IMR-90 (cell line): Measurements from ENCODE around the gene FSTL3. TPM values are rescaled to one million over a fixed set of nuclear protein-coding genes. Genes with fewer than 3 reads are reported as not detected.

Source experiments
- ATAC-seq: fragments of 200-7000 bp; cut with Tn5 transposase; 2 replicates; pipeline ENCODE4 v1.9.1; 2020; ENCODE audit warnings: low read depth, mild to moderate bottlenecking, moderate library complexity
- BruUV-seq: library from RNA; stranded (reverse); fragments of 400-500 nt; replicated peaks from 2 replicates; lab custom pipeline; 2021; lab: Mats Ljungman, UMichigan
- CTCF ChIA-PET: fragments of 300-600 bp; formaldehyde crosslinking; extraction: SDS; loops from one replicate; lab custom pipeline; 2021; ENCODE audit warnings: antibody characterized with exemption; lab: Yijun Ruan, JAX
- POLR2A ChIA-PET: fragments of 300-600 bp; sonication (Branson Sonifier 250); formaldehyde crosslinking; loops from one replicate; lab custom pipeline; 2022; ENCODE audit warnings: antibody characterized with exemption; ENCODE audit not compliant: unreplicated experiment; lab: Charles Lee
- DNase-seq: peaks from one replicate; pipeline ENCODE4 v3.0.0; 2013
- H2AFZ ChIP-seq: replicated peaks from 2 replicates; pipeline ENCODE3; 2013; ENCODE audit warnings: low read length, mild to moderate bottlenecking; ENCODE audit not compliant: poor library complexity
- H2AK5ac ChIP-seq: 2 replicates; pipeline ENCODE4 v1.6.1; 2013; ENCODE audit warnings: low read depth, low read length, inconsistent platforms
- H2AK9ac ChIP-seq: replicated peaks from 2 replicates; pipeline ENCODE3; 2013; ENCODE audit warnings: mild to moderate bottlenecking, low read depth, low read length, moderate library complexity; ENCODE audit not compliant: poor library complexity
- H2BK120ac ChIP-seq: 2 replicates; pipeline ENCODE4 v1.6.1; 2013; ENCODE audit warnings: low read depth, low read length, inconsistent platforms
- H2BK15ac ChIP-seq: 3 replicates; pipeline ENCODE4 v1.6.1; 2013; ENCODE audit warnings: low read depth, low read length, inconsistent platforms
- H2BK20ac ChIP-seq: 2 replicates; pipeline ENCODE4 v1.6.1; 2013; ENCODE audit warnings: low read depth, mild to moderate bottlenecking, inconsistent platforms, low read length, moderate library complexity
- H2BK5ac ChIP-seq: 2 replicates; pipeline ENCODE4 v1.6.1; 2013; ENCODE audit warnings: mild to moderate bottlenecking, low read depth, low read length, inconsistent platforms; ENCODE audit not compliant: poor library complexity, severe bottlenecking
- H3K14ac ChIP-seq: replicated peaks from 2 replicates; pipeline ENCODE4 v1.6.1; 2013; ENCODE audit warnings: low read depth, low read length, inconsistent platforms
- H3K18ac ChIP-seq: 2 replicates; pipeline ENCODE4 v1.6.1; 2013; ENCODE audit warnings: low read depth, low read length, control low read depth
- H3K23ac ChIP-seq: 2 replicates; pipeline ENCODE4 v1.6.1; 2013; ENCODE audit warnings: low read depth, low read length, inconsistent platforms
- H3K27ac ChIP-seq: 2 replicates; pipeline ENCODE4 v1.5.1; 2013; ENCODE audit warnings: mild to moderate bottlenecking, control low read depth, low read length; ENCODE audit not compliant: insufficient read depth
- H3K27me3 ChIP-seq: 2 replicates; pipeline ENCODE4 v1.6.1; 2013; ENCODE audit warnings: low read length; ENCODE audit not compliant: control insufficient read depth, insufficient read depth
- H3K36me3 ChIP-seq: 2 replicates; pipeline ENCODE4 v1.6.1; 2013; ENCODE audit warnings: low read length, mixed read lengths; ENCODE audit not compliant: control insufficient read depth, insufficient read depth
- H3K4ac ChIP-seq: 2 replicates; pipeline ENCODE4 v1.6.1; 2013; ENCODE audit warnings: low read depth, low read length, inconsistent platforms
- H3K4me1 ChIP-seq: 2 replicates; pipeline ENCODE4 v1.6.1; 2013; ENCODE audit warnings: low read length, mixed read lengths; ENCODE audit not compliant: control insufficient read depth, insufficient read depth
- H3K4me2 ChIP-seq: 2 replicates; pipeline ENCODE4 v1.6.1; 2013; ENCODE audit warnings: low read depth, mild to moderate bottlenecking, control low read depth, low read length, moderate library complexity
- H3K4me3 ChIP-seq: 2 replicates; pipeline ENCODE4 v1.5.1; 2013; ENCODE audit warnings: low read depth, mild to moderate bottlenecking, control low read depth, low read length, moderate library complexity; ENCODE audit not compliant: insufficient read depth
- H3K56ac ChIP-seq: 2 replicates; pipeline ENCODE4 v1.6.1; 2013; ENCODE audit warnings: low read length, inconsistent platforms; ENCODE audit not compliant: insufficient read depth; ENCODE audit errors: extremely low read depth
- H3K79me1 ChIP-seq, 2 experiments: 2 replicates each; pipeline ENCODE4 v1.6.1; 2013; ENCODE audit warnings: low read length in 2 of 2, inconsistent platforms in 1 of 2, low read depth in 1 of 2
- H3K9ac ChIP-seq: 2 replicates; pipeline ENCODE4 v1.6.1; 2013; ENCODE audit warnings: low read depth, low read length, control low read depth
- H3K9me1 ChIP-seq: 2 replicates; pipeline ENCODE4 v1.6.1; 2013; ENCODE audit warnings: low read length, inconsistent platforms; ENCODE audit not compliant: insufficient read depth
- H3K9me3 ChIP-seq: 2 replicates; pipeline ENCODE4 v1.6.1; 2013; ENCODE audit warnings: low read length; ENCODE audit not compliant: control insufficient read depth, insufficient read depth
- H4K20me1 ChIP-seq: 2 replicates; pipeline ENCODE4 v1.6.1; 2013; ENCODE audit warnings: low read length, inconsistent platforms; ENCODE audit not compliant: insufficient read depth
- H4K5ac ChIP-seq: 2 replicates; pipeline ENCODE4 v1.6.1; 2013; ENCODE audit warnings: mild to moderate bottlenecking, low read depth, low read length, control low read depth
- H4K8ac ChIP-seq, 2 experiments: 2 replicates each; pipeline ENCODE4 v1.6.1; 2013; ENCODE audit warnings: low read depth in 2 of 2, low read length in 2 of 2, control low read depth in 1 of 2, inconsistent platforms in 1 of 2
- H4K91ac ChIP-seq: 2 replicates; pipeline ENCODE4 v1.6.1; 2013; ENCODE audit warnings: low read depth, low read length, inconsistent platforms; ENCODE audit not compliant: insufficient read depth
- BHLHE40 ChIP-seq: fragments of 150-350 bp; IDR thresholded peaks from 2 replicates; pipeline ENCODE4 v1.6.1; 2016; ENCODE audit warnings: mild to moderate bottlenecking, low read depth, low read length
- CEBPB ChIP-seq: IDR thresholded peaks from 2 replicates; pipeline ENCODE4 v1.6.1; 2012; ENCODE audit warnings: low read depth, low read length, improper control_type of control experiment
- CHD1 ChIP-seq: IDR thresholded peaks from 2 replicates; pipeline ENCODE4 v1.6.1; 2012; ENCODE audit warnings: low read depth, low read length, improper control_type of control experiment
- FOS ChIP-seq: fragments of 150-350 bp; IDR thresholded peaks from 2 replicates; pipeline ENCODE4 v1.6.1; 2016; ENCODE audit warnings: low read depth, low read length
- MAFK ChIP-seq: IDR thresholded peaks from 2 replicates; pipeline ENCODE4 v1.6.1; 2012; ENCODE audit warnings: low read depth, low read length, improper control_type of control experiment
- MAZ ChIP-seq: IDR thresholded peaks from 2 replicates; pipeline ENCODE4 v1.6.1; 2012; ENCODE audit warnings: low read depth, mild to moderate bottlenecking, low read length, improper control_type of control experiment, moderate library complexity, borderline replicate concordance
- MXI1 ChIP-seq: IDR thresholded peaks from 2 replicates; pipeline ENCODE4 v1.6.1; 2012; ENCODE audit warnings: low read depth, mild to moderate bottlenecking, low read length, moderate library complexity, borderline replicate concordance
- NFE2L2 ChIP-seq: fragments of 150-350 bp; IDR thresholded peaks from 2 replicates; pipeline ENCODE4 v1.6.1; 2016; ENCODE audit warnings: low read depth, mild to moderate bottlenecking, low read length
- POLR2A ChIP-seq: IDR thresholded peaks from 2 replicates; pipeline ENCODE4 v1.6.1; 2012; ENCODE audit warnings: mild to moderate bottlenecking, low read depth, low read length
- RAD21 ChIP-seq: IDR thresholded peaks from 2 replicates; pipeline ENCODE4 v1.6.1; 2012; ENCODE audit warnings: low read length, improper control_type of control experiment
- RCOR1 ChIP-seq: IDR thresholded peaks from 2 replicates; pipeline ENCODE4 v1.6.1; 2012; ENCODE audit warnings: mild to moderate bottlenecking, low read length, improper control_type of control experiment; ENCODE audit not compliant: insufficient replicate concordance
- RFX5 ChIP-seq: IDR thresholded peaks from 2 replicates; pipeline ENCODE4 v1.8.0; 2012; ENCODE audit warnings: low read depth, mild to moderate bottlenecking, low read length, moderate library complexity
- SMC3 ChIP-seq: fragments of 150-350 bp; IDR thresholded peaks from 2 replicates; pipeline ENCODE4 v1.6.1; 2016; ENCODE audit warnings: low read depth, mild to moderate bottlenecking, antibody characterized with exemption, low read length, moderate library complexity
- WGBS, 2 experiments: methylation state at CpG; one replicate each; pipeline versions ENCODE4 v1.1.5 to v1.1.7; 2013; ENCODE audit warnings: missing lambda C conversion rate in 2 of 2; ENCODE audit not compliant: insufficient read length in 1 of 2; ENCODE audit errors: extremely low coverage in 2 of 2; 5-methylcytosine and 5-hydroxymethylcytosine counted together
- dilution Hi-C: fragments of 300-500 bp; cut with HindIII; formaldehyde crosslinking; loops from one replicate; pipeline ENCODE4 v1.14.3; 2018; ENCODE audit warnings: low sequenced_read_pairs; ENCODE audit not compliant: unreplicated experiment
- in situ Hi-C: fragments of 300-500 bp; cut with MboI; formaldehyde crosslinking; loops from 3 replicates; pipeline ENCODE4 v1.14.3; 2019; ENCODE audit warnings: low sequenced_read_pairs, inconsistent platforms, mixed read lengths
- intact Hi-C: fragments of 100-400 bp; cut with micrococcal nuclease; formaldehyde crosslinking; loops from 2 replicates; pipeline ENCODE4 v1.10.0; 2022
- polyA plus RNA-seq, 3 experiments: library from polyadenylated mRNA; depleted of rRNA; stranded (reverse); fragments of >200 nt; gene quantifications; 2 replicates each; pipeline ENCODE4 v1.2.3, GENCODE V29; 2012; ENCODE audit warnings: low replicate concordance in 1 of 3
- total RNA-seq: library from RNA; depleted of rRNA; stranded (reverse); fragments of >200 nt; gene quantifications from 2 replicates; pipeline ENCODE4 v1.2.3, GENCODE V29; 2012
- TF ChIP-seq, protein P1 (sequence below): fragments of 150-350 bp; IDR thresholded peaks from 2 replicates; pipeline ENCODE4 v1.6.1; 2016; ENCODE audit warnings: low read depth, mild to moderate bottlenecking, low read length, moderate library complexity, borderline replicate concordance
- TF ChIP-seq, protein P2 (sequence below): conservative IDR thresholded peaks from 2 replicates; pipeline ENCODE4 v1.5.1; 2012; ENCODE audit warnings: mild to moderate bottlenecking, low read depth, low read length, improper control_type of control experiment
- TF ChIP-seq, protein P3 (sequence below): fragments of 150-350 bp; IDR thresholded peaks from 2 replicates; pipeline ENCODE4 v1.6.1; 2017; ENCODE audit warnings: mild to moderate bottlenecking, antibody characterized with exemption, low read length, low read depth

The FSTL3 gene
- total and polyA plus RNA-seq, 2 of the 4 experiments (the other 2 are of a cell fraction), result 32.3 to 76.9 TPM

DNA sequence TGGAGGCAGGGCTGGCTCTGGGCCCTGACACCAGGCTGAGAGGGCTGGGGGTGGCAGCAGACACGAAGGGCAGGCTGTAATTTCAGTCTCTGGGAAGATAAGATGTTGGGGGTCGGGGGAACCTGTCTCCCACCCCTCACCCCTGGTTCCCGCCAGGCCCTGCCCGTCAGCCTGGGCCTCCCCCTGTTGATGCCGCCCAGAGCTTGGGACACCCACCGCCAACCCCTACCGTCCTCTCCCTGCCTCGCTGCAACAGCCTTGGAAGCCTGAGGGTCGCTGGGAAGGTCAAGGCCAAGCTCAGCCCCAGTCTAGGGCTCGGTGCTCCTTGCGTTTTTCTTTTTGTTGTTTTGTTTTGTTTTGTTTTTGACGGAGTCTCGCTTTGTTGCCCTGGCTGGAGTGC is 47.1 kb downstream of the FSTL3 start:
- peaks cover 2% of the 10 kb centered on the region; the same call in 1 of the 2 replicates for H3K27me3 ChIP-seq
- no peak overlapping the region for H3K4me2 ChIP-seq
- no peak overlapping the region for H4K91ac ChIP-seq
- no peak overlapping the region for H3K56ac ChIP-seq
- no CpG with 5 or more reads among the region's 13 CpGs for WGBS, 2 experiments
- no peak overlapping the region for H4K8ac ChIP-seq
- H3K4me3 ChIP-seq, result no peak overlapping the region
- ChIA-PET CTCF (no interaction called here), POLR2A (no interaction called here)
- H3K18ac ChIP-seq, result no peak overlapping the region
- H3K9me3 ChIP-seq, result no peaks in the 10 kb centered on the region
- in situ Hi-C loops, result no loop called here
- ATAC-seq (no peak), DNase-seq (no peak)
- H3K27ac ChIP-seq, result no peak overlapping the region
- H2BK15ac ChIP-seq, result no peak overlapping the region
- no peak overlapping the region for H2BK120ac ChIP-seq
- H2AK9ac ChIP-seq, result no peak overlapping the region
- peaks cover 4% of the 10 kb centered on the region; the same call in 1 of the 2 replicates for H3K4me1 ChIP-seq
- TF ChIP-seq, protein P1, sequence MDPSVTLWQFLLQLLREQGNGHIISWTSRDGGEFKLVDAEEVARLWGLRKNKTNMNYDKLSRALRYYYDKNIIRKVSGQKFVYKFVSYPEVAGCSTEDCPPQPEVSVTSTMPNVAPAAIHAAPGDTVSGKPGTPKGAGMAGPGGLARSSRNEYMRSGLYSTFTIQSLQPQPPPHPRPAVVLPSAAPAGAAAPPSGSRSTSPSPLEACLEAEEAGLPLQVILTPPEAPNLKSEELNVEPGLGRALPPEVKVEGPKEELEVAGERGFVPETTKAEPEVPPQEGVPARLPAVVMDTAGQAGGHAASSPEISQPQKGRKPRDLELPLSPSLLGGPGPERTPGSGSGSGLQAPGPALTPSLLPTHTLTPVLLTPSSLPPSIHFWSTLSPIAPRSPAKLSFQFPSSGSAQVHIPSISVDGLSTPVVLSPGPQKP, result no peak
- TF ChIP-seq, protein P2, sequence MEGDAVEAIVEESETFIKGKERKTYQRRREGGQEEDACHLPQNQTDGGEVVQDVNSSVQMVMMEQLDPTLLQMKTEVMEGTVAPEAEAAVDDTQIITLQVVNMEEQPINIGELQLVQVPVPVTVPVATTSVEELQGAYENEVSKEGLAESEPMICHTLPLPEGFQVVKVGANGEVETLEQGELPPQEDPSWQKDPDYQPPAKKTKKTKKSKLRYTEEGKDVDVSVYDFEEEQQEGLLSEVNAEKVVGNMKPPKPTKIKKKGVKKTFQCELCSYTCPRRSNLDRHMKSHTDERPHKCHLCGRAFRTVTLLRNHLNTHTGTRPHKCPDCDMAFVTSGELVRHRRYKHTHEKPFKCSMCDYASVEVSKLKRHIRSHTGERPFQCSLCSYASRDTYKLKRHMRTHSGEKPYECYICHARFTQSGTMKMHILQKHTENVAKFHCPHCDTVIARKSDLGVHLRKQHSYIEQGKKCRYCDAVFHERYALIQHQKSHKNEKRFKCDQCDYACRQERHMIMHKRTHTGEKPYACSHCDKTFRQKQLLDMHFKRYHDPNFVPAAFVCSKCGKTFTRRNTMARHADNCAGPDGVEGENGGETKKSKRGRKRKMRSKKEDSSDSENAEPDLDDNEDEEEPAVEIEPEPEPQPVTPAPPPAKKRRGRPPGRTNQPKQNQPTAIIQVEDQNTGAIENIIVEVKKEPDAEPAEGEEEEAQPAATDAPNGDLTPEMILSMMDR, result no peak
- TF ChIP-seq RAD21 (no peak), RCOR1 (no peak), RFX5 (no peak), FOS (no peak), NFE2L2 (no peak), MXI1 (no peak), SMC3 (no peak), CEBPB (no peak), BHLHE40 (no peak), POLR2A (no peak), MAZ (no peak), CHD1 (no peak), MAFK (no peak)
- TF ChIP-seq, protein P3, sequence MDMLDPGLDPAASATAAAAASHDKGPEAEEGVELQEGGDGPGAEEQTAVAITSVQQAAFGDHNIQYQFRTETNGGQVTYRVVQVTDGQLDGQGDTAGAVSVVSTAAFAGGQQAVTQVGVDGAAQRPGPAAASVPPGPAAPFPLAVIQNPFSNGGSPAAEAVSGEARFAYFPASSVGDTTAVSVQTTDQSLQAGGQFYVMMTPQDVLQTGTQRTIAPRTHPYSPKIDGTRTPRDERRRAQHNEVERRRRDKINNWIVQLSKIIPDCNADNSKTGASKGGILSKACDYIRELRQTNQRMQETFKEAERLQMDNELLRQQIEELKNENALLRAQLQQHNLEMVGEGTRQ, result no peak
- H3K14ac ChIP-seq, result no peak overlapping the region
- H3K9me1 ChIP-seq, result no peaks in the 10 kb centered on the region
- H3K23ac ChIP-seq, result no peak overlapping the region
- H3K36me3 ChIP-seq, result peaks cover 12% of the 10 kb centered on the region; the same call in 1 of the 2 replicates
- no peak overlapping the region for H2BK20ac ChIP-seq
- intact Hi-C loops, result no loop called here
- no peak overlapping the region for H4K5ac ChIP-seq
- H3K9ac ChIP-seq, result no peak overlapping the region
- dilution Hi-C loops, result no loop called here
- no peaks in the 10 kb centered on the region for H4K20me1 ChIP-seq
- no peak overlapping the region for H3K4ac ChIP-seq
- no peak overlapping the region for H2AFZ ChIP-seq
- no peak overlapping the region for H2AK5ac ChIP-seq
- no peak overlapping the region for H2BK5ac ChIP-seq
- no TSS peak for BruUV-seq
- no peaks in the 10 kb centered on the region; a peak in 1 of 4 replicates for H3K79me1 ChIP-seq
